AG10803 (cell line): ENCODE results near the gene INPP5A.

ENCODE experiments used
- DNase-seq: peaks from one replicate; pipeline ENCODE4 v3.0.0; 2010; ENCODE audit warnings: low read depth
- H3K4me3 ChIP-seq: 2 replicates; pipeline ENCODE4 v1.5.1; 2011; ENCODE audit warnings: mild to moderate bottlenecking, low read length, control low read depth
- CTCF ChIP-seq: conservative IDR thresholded peaks from 2 replicates; pipeline ENCODE4 v1.5.1; 2011; ENCODE audit warnings: mild to moderate bottlenecking, low read length, control low read depth, inconsistent platforms

Gene INPP5A

DNA sequence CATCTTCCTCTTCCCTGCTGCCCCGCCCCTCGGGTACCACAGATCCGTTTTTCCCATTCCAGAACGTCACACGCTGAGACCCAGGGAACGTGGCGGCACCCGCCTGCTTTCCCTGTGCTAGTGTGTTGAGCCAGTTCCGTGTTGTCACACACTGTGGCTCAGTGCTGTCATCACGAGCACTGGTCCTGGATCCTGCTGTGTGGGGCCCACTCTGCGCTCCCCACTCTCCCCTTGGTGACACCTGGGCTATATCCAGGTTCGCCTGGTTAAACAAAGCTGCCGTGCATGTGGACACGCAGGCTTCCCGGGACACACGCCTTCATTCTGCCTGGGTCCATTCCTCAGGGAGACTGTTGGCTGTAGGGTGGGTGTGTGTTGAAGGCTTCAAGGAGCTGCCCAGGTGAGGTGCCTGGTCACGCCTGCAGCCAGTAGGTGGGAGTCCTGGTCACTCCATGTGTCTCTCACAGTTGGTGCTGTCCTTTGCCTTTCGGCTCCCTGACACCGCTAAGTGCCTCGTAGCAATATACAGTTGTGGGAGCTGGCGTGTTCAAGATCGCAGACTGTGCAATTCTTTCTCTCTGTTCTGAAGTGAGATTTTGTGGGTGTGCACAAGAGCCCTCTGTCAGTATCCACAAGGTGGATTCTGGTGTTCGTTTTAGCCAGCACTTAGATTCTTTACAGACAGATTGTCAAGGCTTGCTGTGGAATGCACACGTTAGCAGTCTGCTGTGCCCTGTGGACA lies 88.6 kb downstream of the INPP5A start:
- no peak overlapping the region for H3K4me3 ChIP-seq
- no peak for DNase-seq

GRCh38 chr10:132626761-132627665 lies 89.4 kb downstream of the INPP5A start:
- no peak for TF ChIP-seq CTCF
- no peak for DNase-seq
- H3K4me3 ChIP-seq, result no peak overlapping the region

More for the DNA sequence above, 88.6 kb downstream of the INPP5A start:
- no peak for TF ChIP-seq CTCF

GRCh38 chr10:132627666-132628531 lies 90.3 kb downstream of the INPP5A start:
- DNase-seq, result peak; percentile 77
- peak overlapping the region; percentile 29 for H3K4me3 ChIP-seq
- no peak for TF ChIP-seq CTCF

DNA sequence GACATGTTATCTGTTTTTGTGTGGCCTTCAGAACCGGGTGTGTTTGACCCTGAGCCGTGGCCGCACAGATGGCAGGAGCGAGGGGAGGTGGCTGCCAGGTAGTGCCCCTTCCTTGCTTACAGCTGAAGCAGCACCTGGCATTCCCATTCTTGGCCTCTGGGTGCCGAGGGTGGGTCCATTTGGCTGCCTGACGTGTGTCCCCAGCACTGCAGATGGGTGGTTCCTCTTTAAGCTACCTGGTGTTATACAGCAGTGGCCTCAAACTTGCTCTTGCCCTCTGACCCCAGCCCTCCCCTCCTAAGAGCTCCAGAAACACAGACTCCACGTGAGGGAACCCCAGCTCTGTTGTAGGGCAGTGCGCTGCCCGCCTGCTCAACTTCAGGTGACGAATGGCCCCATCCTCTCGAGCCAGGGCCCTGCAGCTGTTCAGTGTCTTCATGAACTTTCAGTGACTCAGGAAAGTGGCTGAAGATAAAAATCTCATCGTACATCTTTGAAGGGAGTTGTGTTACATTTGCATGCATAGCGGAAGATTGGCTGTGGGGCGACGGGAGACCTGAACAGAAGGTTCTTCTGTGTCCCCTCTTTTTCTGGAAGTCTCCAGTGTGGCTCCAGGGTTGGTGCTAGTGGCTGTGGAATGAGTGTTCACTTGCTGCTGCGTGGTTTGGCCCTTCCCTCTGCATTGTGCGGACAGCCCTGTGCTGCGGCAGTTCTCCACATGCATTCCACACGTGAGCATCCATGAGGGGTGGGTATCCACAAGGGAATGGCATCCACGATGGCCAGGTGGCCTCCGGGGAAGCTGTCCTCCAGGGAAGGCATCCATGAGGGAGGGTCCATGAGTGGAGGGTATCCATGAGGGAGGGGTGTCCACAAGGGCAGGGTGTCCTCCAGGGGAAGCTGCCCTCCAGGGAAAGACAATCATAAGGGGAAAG lies 91.6 kb downstream of the INPP5A start:
- DNase-seq, result no peak
- TF ChIP-seq CTCF, result no peak
- no peak overlapping the region for H3K4me3 ChIP-seq

GRCh38 chr10:132630156-132630555 lies 92.6 kb downstream of the INPP5A start:
- no peak for TF ChIP-seq CTCF
- no peak overlapping the region for H3K4me3 ChIP-seq
- no peak for DNase-seq
